Limb (tissue), 2 donors: ENCODE data around the gene SPP1.
"Not testable (repeated sequence)": the region's sequence is repeated elsewhere in the genome, so short reads cannot be mapped to it uniquely, and the experiment has no call there.

Experiments used
- DNase-seq, 2 donors: peaks; one replicate each; pipeline ENCODE4 v3.0.0-alpha.2; 2016; ENCODE audit errors: extremely low spot score in 2 of 2

The SPP1 gene

GRCh38 chr4:88022289-88022688 lies 46.8 kb downstream of the SPP1 start:
- DNase-seq: no peak

- not testable (repeated sequence) for DNase-seq
These were observed 50.6 kb downstream of the SPP1 start for GRCh38 chr4:88025868-88026661.

GRCh38 chr4:88027611-88028608 lies 52.4 kb downstream of the SPP1 start:
- no peak for DNase-seq

- no peak for DNase-seq
These were observed 53.4 kb downstream of the SPP1 start for GRCh38 chr4:88028946-88029345.

GRCh38 chr4:88029556-88029955 lies 54.0 kb downstream of the SPP1 start:
- no peak for DNase-seq

- DNase-seq: no peak
These were observed 55.2 kb downstream of the SPP1 start for GRCh38 chr4:88030565-88031310.
